ENCODE measurements around the gene SLC6A7.
"Not testable (repeated sequence)": the region's sequence is repeated elsewhere in the genome, so short reads cannot be mapped to it uniquely, and the experiment has no call there.

Gene SLC6A7

DNA sequence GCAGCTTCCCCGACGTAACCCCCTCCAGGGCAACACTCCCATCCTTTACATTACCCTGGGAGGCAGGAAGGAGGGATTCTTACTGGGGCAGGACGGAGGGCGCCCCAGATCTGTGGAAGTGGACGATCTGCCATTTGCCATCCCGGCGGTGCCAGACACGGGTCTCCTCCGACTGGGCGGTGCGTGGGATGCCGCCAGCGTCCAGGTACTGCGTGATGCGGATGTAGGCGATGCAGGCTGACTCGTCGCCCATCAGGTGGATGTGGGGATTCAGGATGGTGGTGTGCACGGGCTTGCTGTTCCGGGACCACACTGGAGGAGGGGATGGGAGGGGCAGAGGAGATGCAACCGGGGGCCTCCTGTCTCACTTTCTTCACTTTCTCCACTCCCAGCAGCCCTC is 33.0 kb downstream of the SLC6A7 start:
- Mint-ChIP-seq H3K36me3 (ENCODE audit: low read depth) (no peaks in the 10 kb centered on the region), H3K27ac (no peak overlapping the region), H3K4me1 (no peaks in the 10 kb centered on the region), H3K27me3 (peaks cover 5% of the 10 kb centered on the region), H3K4me3 (no peak overlapping the region), H3K9me3 (no peaks in the 10 kb centered on the region)
- no peak for DNase-seq
- ATAC-seq, result no peak

DNA sequence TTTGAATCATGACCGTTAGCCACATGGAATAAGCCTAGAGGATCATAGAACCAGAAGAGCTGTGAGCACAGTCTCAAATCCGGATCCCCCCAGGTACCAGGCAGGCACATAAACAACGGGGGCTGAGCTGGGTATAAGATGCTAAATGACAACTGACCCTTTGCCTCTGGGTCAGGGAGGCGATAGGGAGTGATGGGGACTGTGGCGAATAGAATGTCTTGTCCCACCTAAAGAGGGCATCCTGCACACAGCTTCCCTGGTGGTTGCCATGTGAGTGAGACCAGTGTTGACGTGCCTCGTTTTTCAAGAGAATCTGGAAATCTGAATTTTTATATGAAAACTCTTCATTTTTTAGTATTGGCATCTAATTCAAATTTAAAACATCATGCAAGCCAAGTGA is 33.6 kb downstream of the SLC6A7 start:
- peaks cover 5% of the 10 kb centered on the region for H3K27me3 Mint-ChIP-seq
- ATAC-seq (no peak), DNase-seq (no peak)
- no peaks in the 10 kb centered on the region for H3K4me1 Mint-ChIP-seq
- no peaks in the 10 kb centered on the region for H3K9me3 Mint-ChIP-seq
- H3K36me3 Mint-ChIP-seq (ENCODE audit: low read depth), result no peaks in the 10 kb centered on the region
- no peak overlapping the region for H3K4me3 Mint-ChIP-seq
- H3K27ac Mint-ChIP-seq, result no peak overlapping the region

DNA sequence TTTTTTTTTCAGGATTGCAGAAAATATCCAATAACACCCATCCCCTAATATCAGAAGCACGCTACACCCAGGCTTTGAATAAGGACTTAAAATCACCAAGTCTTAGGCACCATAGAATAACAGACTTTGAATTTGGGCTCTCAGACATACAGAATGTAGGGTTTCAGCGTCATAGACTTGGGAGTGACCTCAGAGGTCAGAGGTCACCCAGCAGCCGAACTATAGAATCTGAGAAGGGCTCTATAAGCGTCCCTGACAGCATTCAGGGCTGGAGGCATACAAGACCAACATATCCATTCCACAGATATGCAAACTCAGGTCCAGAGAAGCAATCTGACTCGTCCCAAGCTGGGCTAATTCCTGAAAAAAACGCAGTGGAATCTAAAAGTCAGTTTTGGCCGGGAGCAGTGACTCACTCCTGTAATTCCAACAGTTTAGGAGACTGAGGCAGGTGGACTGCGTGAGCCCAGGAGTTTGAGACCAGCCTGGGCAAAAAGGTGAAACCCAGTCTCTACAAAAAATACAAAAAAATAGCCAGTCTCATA is 34.7 kb downstream of the SLC6A7 start:
- Mint-ChIP-seq H3K4me3 (no peak overlapping the region), H3K27ac (no peak overlapping the region)
- no peak for ATAC-seq

GRCh38 chr5:150227036-150227435 is 37.2 kb downstream of the SLC6A7 start:
- H3K27ac Mint-ChIP-seq, result no peak overlapping the region
- H3K36me3 Mint-ChIP-seq (ENCODE audit: low read depth), result no peaks in the 10 kb centered on the region
- H3K4me3 Mint-ChIP-seq, result no peak overlapping the region
- DNase-seq (no peak), ATAC-seq (no peak)
- H3K27me3 Mint-ChIP-seq, result no peaks in the 10 kb centered on the region
- H3K4me1 Mint-ChIP-seq, result no peaks in the 10 kb centered on the region
- no peaks in the 10 kb centered on the region for H3K9me3 Mint-ChIP-seq

More for the DNA sequence above, 34.7 kb downstream of the SLC6A7 start:
- H3K9me3 Mint-ChIP-seq, result no peaks in the 10 kb centered on the region
- H3K36me3 Mint-ChIP-seq (ENCODE audit: low read depth), result no peaks in the 10 kb centered on the region
- peaks cover 5% of the 10 kb centered on the region for H3K27me3 Mint-ChIP-seq
- DNase-seq, result no peak
- no peaks in the 10 kb centered on the region for H3K4me1 Mint-ChIP-seq

DNA sequence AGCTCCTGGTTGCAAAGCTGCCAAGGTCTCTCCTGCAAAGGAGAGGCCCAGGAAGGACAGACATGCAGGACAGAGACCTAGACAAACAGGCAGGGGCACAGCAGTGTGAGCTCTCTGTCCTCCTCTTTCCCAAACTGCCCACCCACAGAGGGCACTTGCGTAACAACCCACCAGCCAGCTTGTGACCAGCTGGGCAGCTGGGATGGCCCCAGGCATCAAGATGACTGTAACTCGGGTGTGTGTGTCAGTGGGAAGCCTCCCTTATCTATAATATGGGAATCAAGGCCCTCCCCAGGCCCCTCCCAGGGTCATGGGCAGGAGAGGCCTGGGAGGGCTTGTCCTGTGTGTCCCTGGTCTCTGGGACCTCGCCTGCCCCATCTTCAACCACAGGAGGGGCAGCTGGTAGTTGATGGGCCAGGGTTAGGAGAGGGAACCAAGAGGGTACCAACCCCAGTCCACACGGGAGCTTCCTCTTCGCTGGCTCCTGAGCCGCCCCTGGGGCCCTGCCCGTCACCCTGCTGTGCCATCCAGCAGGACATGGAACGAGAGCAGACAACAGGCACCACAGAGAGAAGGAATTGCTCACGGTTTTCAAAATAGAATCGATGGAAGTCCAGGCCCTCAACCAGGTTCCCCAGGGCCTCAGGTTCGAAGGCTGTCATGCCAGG is 37.9 kb downstream of the SLC6A7 start:
- no peaks in the 10 kb centered on the region for H3K9me3 Mint-ChIP-seq
- H3K36me3 Mint-ChIP-seq (ENCODE audit: low read depth), result no peaks in the 10 kb centered on the region
- ATAC-seq (no peak), DNase-seq (no peak)
- H3K4me1 Mint-ChIP-seq, result no peaks in the 10 kb centered on the region
- H3K27ac Mint-ChIP-seq, result no peak overlapping the region
- no peak overlapping the region for H3K4me3 Mint-ChIP-seq
- no peaks in the 10 kb centered on the region for H3K27me3 Mint-ChIP-seq

- H3K9me3 Mint-ChIP-seq, result no peaks in the 10 kb centered on the region
- DNase-seq (no peak), ATAC-seq (no peak)
- no peaks in the 10 kb centered on the region for H3K27me3 Mint-ChIP-seq
- H3K4me1 Mint-ChIP-seq, result no peaks in the 10 kb centered on the region
- H3K4me3 Mint-ChIP-seq, result no peak overlapping the region
- no peak overlapping the region for H3K27ac Mint-ChIP-seq
- no peaks in the 10 kb centered on the region for H3K36me3 Mint-ChIP-seq (ENCODE audit: low read depth)
Observed at GRCh38 chr5:150229571-150229970, 39.7 kb downstream of the SLC6A7 start.

- Mint-ChIP-seq H3K27ac (no peak overlapping the region), H3K4me1 (no peaks in the 10 kb centered on the region), H3K36me3 (ENCODE audit: low read depth) (no peaks in the 10 kb centered on the region), H3K27me3 (no peaks in the 10 kb centered on the region), H3K9me3 (no peaks in the 10 kb centered on the region), H3K4me3 (no peak overlapping the region)
- ATAC-seq (no peak), DNase-seq (no peak)
Observed at GRCh38 chr5:150230842-150231241, 41.0 kb downstream of the SLC6A7 start.

DNA sequence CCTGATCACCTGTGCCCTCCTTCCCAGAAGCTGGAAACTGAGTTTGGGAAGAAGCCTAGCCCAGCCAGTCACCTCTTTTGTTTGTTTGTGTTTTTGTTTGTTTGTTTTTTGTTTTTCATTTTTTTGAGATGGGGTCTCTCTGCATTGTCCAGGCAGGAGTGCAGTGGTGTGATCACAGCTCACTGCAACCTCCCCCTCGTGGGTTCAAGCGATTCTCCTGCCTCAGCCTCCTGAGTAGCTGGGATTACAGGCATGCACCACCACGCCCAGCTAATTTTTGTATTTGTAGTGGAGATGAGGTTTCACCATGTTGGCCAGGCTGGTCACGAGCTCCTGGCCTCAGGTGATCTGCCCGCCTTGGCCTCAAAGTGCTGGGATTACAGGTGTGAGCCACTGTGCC is 43.8 kb downstream of the SLC6A7 start:
- not testable (repeated sequence) for H3K36me3 Mint-ChIP-seq (ENCODE audit: low read depth); H3K9me3 Mint-ChIP-seq; DNase-seq; H3K27me3 Mint-ChIP-seq; H3K27ac Mint-ChIP-seq; H3K4me1 Mint-ChIP-seq; H3K4me3 Mint-ChIP-seq; ATAC-seq

- DNase-seq, result no peak
- H3K9me3 Mint-ChIP-seq, result no peaks in the 10 kb centered on the region
- H3K36me3 Mint-ChIP-seq (ENCODE audit: low read depth), result no peaks in the 10 kb centered on the region
- H3K27ac Mint-ChIP-seq, result no peak overlapping the region
- H3K4me1 Mint-ChIP-seq, result no peaks in the 10 kb centered on the region
- no peak for ATAC-seq
- no peak overlapping the region for H3K4me3 Mint-ChIP-seq
- no peaks in the 10 kb centered on the region for H3K27me3 Mint-ChIP-seq
Observed at GRCh38 chr5:150234576-150235499, 45.0 kb downstream of the SLC6A7 start.

DNA sequence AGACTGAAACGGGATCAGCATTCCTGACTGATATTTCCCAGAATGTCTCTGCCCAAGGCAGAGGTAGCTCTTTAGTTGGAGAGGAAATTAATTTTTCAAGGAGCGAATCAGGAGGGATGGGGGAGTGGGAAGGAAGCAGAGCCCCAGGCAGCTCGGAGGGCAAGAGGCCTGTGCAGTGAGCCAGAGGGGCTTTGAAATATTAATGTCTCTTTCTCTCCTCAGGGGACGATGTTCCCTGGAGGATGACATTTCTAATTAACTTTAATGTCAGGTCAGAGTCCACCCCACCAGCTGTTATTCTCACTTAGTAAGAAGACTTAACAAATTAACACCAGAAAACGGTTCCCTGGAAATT is 45.6 kb downstream of the SLC6A7 start:
- Mint-ChIP-seq H3K4me1 (no peaks in the 10 kb centered on the region), H3K27ac (no peak overlapping the region), H3K27me3 (no peaks in the 10 kb centered on the region), H3K9me3 (no peaks in the 10 kb centered on the region), H3K36me3 (ENCODE audit: low read depth) (no peaks in the 10 kb centered on the region), H3K4me3 (no peak overlapping the region)
- no peak for ATAC-seq
- no peak for DNase-seq

DNA sequence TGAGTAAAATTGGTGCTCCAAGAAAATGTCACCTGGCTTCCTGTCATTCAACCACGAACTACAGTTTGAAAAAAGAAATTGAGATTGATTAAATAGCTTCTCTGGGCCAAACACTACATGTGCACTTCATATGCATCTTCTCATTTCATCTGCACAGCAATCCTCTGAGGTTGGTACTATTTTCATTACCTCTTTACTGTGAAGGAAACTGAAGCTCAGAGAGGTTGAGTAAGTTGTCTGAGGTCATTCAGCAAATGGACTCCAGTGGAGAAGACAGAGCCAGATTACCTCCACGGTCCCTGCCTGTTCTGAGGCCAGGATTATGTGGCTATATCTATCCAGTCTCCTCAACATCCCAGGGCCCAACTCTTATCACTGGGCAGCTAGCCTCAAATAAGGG is 46.5 kb downstream of the SLC6A7 start:
- H3K36me3 Mint-ChIP-seq (ENCODE audit: low read depth), result no peaks in the 10 kb centered on the region
- no peaks in the 10 kb centered on the region for H3K9me3 Mint-ChIP-seq
- H3K27me3 Mint-ChIP-seq, result no peaks in the 10 kb centered on the region
- no peak overlapping the region for H3K4me3 Mint-ChIP-seq
- ATAC-seq, result no peak
- no peak for DNase-seq
- no peak overlapping the region for H3K27ac Mint-ChIP-seq
- no peaks in the 10 kb centered on the region for H3K4me1 Mint-ChIP-seq

DNA sequence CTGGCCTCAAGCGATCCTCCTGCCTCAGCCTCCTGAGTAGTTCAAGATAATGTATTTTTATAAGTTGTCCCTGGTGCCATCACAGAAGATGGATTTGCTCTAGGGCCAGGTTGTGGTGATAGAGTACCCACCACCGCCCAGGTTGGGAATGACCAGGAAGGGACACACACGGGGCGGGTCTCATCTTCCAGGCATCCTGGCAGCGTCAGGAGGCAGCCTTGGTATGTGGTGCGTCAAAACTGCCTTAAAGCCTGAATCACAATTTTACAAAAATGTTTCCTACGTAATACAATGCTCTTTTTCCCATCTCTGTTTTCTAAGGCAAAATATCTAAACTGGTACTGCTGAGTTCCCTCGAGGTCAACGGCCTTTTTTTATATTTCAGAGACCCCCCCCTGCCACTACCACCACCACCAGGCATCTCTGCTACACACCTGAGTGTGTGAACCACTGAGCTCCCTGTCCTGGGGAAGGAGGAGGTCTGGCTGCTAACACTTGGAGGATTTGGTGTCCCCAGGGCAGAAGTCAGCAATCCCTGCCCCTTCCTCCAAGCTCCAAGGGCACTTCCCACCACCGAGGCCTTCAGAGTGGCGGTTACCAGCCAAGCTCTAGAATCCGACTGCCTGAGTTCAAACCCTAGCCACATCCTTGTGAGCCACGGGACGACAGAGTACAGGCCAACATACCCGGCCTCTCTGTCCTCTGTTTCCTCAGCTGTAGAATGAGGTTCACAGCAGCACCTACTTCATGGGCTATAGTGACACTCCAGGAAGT is 47.3 kb downstream of the SLC6A7 start:
- ATAC-seq (no peak), DNase-seq (no peak)
- H3K9me3 Mint-ChIP-seq, result no peaks in the 10 kb centered on the region
- H3K4me1 Mint-ChIP-seq, result no peaks in the 10 kb centered on the region
- no peaks in the 10 kb centered on the region for H3K27me3 Mint-ChIP-seq
- H3K36me3 Mint-ChIP-seq (ENCODE audit: low read depth), result no peaks in the 10 kb centered on the region
- no peak overlapping the region for H3K4me3 Mint-ChIP-seq
- no peak overlapping the region for H3K27ac Mint-ChIP-seq

- Mint-ChIP-seq H3K27ac (no peak overlapping the region), H3K4me1 (no peaks in the 10 kb centered on the region), H3K27me3 (no peaks in the 10 kb centered on the region), H3K4me3 (no peak overlapping the region), H3K9me3 (no peaks in the 10 kb centered on the region), H3K36me3 (ENCODE audit: low read depth) (no peaks in the 10 kb centered on the region)
- DNase-seq (no peak), ATAC-seq (no peak)
Observed at GRCh38 chr5:150238646-150239045, 48.8 kb downstream of the SLC6A7 start.

DNA sequence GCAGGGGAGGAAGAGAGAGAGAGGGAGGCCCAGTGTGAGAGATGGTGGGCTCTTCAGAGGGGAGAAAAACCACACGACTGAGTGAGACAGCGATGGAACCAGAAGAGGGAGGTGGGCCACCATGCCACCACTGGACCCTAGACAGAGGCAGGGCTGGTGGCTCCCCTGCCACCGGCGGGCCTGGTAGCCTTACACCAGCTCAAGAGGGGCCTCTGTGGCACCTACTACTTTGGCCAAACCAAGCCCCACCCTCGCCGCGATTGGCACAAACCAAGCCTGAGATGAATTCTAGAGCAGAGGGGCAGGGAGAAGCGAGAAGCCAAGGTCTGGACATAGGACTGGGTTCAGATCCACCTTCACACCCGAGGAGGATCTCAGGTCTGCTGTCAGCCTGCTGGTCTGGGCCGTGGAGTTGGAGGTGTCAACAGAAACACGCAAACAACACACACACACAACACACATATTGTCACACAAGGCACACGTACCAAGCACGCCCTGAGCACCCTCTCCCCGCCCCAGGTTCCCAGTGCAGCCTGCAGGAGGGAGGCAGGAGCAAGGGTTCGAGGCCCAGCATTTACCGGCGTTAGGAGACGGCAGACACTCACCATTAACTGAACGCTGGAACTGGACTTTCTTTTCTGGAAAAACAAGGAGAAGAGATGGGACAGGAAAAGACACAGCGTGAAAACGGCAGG is 49.4 kb downstream of the SLC6A7 start:
- H3K4me3 Mint-ChIP-seq, result no peak overlapping the region
- no peaks in the 10 kb centered on the region for H3K4me1 Mint-ChIP-seq
- no peaks in the 10 kb centered on the region for H3K36me3 Mint-ChIP-seq (ENCODE audit: low read depth)
- no peak for ATAC-seq
- DNase-seq, result no peak
- H3K27ac Mint-ChIP-seq, result no peak overlapping the region
- H3K27me3 Mint-ChIP-seq, result no peaks in the 10 kb centered on the region
- no peaks in the 10 kb centered on the region for H3K9me3 Mint-ChIP-seq
